SHP77 (cell line): ENCODE measurements around the gene SMARCD1.

Experiments
- DNase-seq, 2 experiments: peaks; one replicate each; lab custom pipeline; 2025; lab: John Stamatoyannopoulos, UW

SMARCD1 gene

DNA sequence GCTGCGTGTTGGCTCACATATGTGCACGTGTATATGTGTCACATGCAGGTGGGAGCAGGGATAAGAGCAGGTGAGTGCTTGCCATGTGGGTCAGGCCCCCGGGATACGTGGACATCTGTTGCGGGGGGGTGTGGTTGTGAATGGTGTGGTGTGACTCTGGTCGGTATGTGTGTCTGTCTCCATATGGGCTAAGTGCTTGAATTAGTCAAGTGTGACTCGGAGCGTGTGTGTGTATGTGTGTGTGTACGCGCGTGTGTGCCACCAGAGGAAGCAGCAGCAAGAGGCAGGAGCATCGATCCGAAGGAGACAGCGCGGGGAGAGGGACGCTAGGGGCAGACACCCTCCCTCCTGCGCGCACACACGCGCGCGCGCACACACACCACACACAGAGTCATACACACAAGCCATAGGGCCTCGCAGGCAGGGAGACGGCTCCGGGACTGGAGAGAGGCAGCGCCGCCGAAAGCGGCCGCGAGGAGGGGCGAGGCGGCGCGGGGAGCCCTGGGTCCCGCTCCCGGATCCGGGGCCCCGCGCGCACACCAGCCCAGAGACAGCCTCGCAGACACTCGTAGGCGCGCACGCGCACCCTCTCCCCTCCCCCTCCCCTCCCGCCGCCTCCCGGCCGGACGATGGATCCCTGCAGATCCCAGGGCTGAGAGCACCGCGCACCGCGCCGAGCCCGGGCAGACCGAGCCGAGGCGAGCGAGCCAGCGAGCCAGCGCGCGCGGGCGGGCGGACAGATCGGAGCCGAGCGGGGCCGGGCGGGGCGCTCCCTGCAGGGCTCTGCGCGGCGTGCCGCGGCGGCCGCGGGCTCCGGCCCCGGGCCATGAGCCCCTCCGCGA is 27.9 kb upstream of the SMARCD1 start, which contains the start of gene ASIC1:
ASIC1 (plus strand) TSS at position 597 of the 842 bp plus-strand sequence. CDS start 1,171 bp downstream, outside the sequence.
- DNase-seq, result peak in 1 of 2 experiments; percentile 40

DNA sequence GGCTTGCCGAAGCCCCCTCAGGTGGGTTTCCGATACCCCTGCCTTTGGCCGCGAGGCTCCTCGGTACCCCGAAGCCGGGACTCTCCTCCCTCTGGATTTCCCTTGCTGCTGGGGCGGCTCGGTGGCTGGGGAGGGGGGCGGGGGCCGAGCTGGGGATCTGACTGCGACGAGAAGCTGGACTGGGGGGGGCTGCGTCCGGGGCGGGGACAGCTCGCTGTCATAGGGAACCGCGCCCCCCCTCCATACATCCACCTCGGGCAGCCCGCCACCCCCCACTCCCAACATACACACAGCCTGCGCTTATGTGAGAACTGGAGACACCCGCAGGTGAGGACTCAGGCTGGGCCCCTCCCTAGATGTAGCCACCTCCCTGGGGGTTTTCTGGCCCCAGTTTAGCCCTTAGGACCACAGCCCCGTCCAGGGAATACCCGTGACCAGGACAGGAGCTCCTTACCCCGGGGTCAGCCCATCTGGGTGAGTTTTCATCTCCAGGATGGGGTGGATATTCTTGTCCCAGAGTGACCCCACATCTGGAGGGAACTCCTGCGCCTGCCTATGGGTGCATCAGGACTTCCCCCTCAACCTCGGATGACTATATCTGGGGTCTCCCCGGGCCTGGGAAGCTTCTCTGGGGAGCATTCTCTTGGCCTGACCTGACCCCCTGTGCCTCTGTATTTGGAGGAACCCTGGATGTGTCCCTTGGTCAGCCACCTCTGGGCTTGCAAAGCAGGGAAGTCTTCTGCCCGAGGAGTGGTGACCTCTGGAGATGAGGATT is 27.1 kb upstream of the SMARCD1 start:
- no peak for DNase-seq

DNA sequence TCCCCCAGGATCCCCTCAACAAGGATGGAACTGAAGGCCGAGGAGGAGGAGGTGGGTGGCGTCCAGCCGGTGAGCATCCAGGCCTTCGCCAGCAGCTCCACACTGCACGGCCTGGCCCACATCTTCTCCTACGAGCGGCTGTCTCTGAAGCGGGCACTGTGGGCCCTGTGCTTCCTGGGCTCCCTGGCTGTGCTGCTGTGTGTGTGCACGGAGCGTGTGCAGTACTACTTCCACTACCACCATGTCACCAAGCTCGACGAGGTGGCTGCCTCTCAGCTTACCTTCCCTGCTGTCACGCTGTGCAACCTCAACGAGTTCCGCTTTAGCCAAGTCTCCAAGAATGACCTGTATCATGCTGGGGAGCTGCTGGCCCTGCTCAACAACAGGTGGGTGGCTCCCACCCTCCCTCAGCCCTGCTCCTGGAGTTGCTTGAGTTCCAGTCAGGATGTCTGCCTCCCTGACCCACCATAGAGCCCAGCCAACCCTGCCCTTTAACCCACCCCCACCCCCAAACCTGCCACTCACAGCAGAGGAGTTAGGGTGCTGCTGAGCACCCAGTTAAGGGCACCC is 26.3 kb upstream of the SMARCD1 start:
- DNase-seq, result no peak

DNA sequence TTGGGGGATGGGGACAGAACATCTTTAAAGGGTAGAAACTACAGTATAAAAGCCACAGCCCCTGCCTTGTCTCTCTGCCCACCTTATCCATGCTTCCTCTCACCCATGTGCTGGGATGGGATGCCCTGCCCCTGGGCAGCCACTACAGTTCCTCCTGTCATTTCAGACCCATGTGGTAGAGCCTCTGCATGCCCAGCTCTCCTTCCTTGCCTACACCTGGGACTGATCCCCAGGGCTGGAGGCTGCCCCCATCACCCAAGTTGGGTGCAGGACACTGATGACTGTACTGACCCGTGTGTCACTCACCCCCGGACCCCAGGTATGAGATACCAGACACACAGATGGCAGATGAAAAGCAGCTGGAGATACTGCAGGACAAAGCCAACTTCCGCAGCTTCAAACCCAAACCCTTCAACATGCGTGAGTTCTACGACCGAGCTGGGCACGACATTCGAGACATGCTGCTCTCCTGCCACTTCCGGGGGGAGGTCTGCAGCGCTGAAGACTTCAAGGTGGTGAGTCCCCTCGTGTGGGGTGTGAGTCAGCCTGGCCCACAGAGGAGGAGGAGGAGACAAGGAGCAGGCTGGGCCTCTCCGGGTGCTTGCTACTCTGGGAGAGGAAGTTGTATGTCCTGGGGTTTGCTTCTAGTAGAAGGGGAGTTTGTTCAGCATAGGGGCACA is 25.6 kb upstream of the SMARCD1 start:
- DNase-seq, result no peak

DNA sequence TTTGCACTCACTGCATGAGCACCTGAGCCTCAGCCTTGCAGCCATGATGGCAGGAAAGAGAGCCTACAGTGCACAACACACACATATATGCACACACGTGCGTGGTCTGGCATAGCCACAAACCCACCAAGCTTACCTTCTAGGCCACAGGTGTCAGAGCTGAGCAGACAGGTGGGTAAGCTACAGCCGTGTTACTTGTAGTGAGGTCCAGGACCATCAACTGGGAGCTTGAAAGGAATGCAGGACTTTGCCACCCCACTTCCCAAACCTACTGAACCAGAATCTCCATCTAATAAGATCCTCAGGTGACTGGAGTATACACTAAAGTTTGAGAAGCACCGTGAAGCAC is 25.0 kb upstream of the SMARCD1 start:
- no peak for DNase-seq

DNA sequence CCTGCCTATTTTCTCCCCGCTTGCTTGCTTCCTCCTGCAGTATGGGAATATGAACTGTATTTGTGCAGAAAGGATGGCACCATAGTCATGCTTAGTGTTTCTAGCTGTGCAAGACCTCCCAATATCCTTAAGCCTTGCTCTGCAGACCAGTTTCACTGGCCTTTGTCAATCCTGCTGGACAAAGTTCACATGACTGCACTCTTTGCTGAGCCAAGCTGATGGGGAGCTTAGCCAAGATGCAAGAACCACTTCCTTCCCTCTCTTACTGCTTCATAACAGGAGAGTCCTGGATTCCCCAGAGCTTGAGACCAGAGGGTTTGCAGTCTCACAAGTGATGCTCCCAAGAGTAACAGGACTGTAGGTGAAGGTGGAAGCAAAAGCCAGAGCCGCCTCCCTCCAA is 24.0 kb upstream of the SMARCD1 start:
- DNase-seq, result no peak

DNA sequence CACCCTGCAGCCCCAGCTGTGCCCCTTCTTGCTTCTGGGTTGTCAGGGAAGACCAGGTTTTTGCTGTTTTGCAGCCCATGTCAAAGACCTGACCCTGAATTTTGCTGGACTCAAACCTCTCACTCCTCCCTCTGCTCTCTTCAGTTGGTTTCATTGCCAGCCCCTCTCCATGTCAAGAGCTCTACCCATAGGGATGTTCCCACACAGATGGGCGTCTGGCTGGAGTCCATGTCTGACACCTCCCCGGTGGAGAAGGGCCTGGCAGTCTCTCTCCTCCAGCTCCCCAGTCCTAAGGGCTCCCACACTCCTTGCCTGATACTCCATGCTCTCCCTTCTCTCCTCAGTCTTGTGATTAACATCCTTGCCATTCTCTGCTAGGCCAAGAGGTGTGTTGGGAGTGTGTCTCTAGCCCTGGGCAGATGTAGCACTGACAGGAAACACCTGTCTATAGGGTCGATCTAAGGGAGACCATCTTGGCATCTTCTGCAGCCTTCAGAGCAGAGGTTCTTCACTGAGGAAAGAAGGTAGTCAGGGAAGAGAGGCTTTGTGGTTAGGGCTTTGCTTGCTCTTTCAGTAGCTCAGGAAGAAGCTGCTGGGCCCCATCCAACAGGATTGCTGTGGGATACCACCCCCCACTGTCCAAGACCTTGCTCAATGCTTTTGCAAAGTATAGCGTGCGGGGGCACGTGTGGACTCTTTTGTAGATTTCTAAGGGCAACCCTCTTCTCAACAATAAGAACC is 23.0 kb upstream of the SMARCD1 start:
- no peak for DNase-seq

DNA sequence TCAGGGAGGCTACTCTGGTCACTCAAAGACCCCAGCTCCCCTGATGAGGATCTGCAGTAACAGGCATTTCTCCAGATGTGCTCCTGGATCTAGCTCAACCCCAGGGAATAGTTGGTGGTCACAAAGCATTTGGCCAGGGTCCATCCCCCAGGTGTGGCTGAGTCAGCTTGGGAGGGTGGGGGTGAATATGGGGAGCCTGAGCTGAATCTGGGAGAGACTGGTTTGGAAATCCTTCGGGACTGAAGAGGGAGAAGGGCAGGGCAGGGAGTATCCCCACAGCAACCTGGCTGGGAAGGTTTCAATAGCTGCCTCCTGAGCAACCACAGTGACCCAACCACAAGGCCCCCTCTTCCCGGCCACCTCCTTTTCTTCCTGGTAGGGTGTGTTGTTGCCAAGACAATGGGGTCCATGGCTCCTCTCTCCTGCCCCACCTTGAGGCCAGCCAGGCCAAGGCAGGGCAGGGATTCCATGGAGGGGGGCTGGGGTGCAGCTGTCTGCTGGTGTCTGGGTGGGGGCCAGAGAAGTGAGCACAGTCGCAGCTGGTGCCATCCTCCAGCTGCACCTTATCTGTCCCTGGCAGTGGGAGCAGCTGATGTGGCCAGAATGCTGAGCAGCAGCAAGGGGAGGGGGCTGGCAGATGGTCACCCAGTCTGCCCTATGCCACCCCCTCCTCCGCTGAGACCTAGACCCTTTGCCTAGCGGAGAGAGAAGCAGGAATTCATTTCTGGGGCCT is 22.2 kb upstream of the SMARCD1 start:
- peak in 1 of 2 experiments; percentile 7 for DNase-seq

DNA sequence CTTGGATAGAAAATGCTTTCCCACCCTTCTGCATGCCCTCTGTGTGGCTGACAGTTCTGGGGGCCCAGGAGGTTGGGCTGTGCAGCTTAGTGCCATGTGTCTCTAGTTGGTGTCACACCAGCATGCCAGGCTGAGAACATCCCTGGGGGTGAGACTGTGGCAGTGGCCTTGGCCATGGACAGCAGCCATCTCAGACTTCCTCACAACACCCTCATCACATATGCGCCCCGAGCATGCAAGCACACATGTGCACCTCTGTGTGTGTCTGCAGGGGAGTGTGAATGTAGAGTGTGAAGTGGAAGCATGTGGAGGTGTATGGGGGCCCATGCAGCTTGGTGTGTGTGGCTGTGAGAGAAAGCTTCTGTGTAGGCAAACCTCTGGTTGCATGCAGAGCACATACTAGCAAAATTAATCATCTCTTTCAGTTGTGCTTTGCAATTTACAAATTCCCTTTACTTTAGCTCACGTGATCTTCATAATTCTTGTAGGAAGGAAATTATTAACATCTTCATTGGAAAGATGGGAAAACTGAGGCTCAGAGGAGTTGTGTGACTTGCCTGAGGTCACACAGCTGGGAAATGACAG is 19.3 kb upstream of the SMARCD1 start:
- no peak for DNase-seq

DNA sequence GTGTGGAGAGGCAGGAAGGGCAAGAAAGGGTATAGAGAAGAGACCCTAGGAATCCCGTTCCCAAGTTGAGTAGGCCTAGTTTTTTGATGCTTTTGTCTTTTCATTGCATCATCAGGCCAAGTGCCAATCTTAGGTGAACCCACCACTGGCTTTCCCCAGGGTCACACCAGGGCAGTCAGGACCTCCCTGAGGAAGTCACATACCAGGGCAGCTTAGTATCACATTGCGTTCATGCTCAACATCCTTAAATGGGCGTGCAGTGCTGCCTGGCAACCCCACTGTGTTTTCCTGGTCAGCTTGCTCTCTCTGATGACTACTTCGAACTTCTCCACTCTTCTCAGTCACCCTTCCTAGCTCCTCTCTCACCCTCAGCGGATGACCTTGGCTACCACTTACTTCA is 18.7 kb upstream of the SMARCD1 start:
- DNase-seq, result no peak

DNA sequence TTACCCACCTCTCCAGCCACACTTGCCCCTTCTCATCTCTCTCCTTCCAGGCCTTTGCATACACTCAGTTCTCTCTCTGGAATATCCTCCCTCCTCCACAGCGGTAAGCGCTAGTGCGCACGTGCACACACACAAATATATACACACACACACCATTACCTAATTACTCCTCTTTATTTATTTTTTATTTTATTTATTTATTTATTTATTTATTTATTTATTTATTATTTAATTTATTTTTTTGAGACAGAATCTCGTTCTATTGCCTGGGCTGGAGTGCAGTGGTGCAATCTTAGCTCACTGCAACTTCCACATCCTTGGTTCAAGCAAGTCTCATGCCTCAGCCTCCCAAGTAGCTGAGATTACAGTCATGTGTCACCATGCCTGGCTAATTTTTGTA is 16.1 kb upstream of the SMARCD1 start:
- DNase-seq, result no peak

DNA sequence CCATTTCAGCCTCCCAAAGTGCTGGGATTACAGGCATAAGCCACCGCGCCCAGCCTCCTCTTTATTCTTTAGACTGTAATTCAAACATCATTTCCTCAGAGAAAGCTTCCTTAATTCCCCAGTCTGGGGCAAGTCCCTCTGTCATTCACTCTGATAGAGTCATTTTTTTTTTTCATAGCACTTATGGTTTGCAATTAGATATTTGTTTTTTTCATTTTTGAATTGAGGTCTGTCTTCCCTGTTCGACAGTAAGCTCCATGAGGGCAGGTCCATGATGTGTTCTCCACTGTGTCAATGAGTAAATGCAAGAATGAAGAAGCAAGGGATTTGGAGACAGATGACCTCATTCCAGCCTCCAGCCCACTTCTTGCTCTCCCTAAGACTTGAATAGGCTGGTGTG is 15.6 kb upstream of the SMARCD1 start:
- no peak for DNase-seq

DNA sequence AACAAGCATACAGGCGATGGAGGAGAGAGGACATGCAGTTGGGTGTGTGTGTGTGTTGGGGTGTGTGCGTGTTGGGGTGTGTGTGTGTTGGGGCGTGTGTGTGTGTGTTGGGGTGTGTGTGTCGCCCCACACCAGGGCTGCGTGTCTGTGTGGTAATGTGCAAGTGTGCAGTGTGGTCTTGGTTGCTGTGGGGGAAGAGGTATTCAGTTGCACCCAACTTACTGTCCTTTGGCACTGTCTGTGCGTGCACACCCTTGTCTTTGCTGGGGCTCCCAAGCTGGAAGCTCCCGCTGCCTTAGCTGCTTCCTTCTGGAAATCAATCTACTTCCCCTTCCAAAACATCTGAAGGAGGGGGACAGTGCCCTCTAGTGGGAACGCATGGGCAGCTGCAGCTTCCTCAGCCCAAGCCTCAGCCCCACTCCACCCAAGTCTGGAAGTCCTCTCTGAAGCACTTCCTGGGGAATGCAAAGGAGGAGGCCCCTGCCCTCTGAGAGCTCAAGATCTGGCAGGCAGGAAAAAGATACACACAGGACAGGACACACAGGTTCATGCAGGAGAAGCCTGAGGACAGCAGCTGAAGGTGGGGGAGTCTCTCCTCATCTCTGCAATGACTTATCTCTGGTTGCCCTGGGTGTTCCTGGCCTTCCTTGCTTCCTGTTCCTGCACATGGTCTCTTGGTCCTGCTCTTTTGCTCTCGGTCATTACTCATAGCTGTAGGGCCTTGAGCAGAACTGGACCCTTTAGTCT is 14.7 kb upstream of the SMARCD1 start:
- peak; percentile 29 to 55 for DNase-seq

DNA sequence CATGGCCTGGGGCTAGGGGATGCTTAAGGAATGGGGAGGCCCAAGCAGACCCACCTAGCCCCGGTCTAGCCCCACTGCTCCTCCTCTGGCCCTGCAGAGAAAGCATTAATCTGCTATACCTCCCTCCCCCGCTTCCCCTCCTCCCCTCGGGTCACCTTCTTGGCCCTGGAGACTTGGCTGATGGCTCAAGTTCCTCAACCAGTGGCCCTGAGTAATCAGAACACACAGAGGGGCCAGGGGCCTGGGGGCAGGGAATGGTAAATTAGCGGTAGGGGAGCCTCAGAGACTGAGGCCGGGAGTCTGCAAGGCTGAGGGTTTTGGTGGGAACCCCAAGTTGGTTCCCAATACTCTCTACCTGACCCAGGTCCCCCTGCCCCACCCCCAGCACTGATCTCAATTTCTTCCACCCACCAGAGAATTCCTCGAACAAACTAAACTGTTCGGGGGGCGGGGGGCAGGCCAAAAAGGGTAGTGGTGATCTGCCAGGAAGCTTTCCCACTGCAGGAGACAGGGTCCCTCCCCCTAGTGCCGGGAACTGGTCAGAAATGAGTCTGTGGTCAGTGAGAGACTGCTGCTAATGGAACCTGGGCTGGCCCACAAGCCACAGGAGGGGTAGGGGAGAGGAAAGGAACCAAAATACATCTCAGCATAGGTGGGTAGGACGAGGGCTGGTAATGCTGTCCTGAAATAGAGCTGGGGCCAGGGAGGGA is 12.8 kb upstream of the SMARCD1 start:
- no peak for DNase-seq

DNA sequence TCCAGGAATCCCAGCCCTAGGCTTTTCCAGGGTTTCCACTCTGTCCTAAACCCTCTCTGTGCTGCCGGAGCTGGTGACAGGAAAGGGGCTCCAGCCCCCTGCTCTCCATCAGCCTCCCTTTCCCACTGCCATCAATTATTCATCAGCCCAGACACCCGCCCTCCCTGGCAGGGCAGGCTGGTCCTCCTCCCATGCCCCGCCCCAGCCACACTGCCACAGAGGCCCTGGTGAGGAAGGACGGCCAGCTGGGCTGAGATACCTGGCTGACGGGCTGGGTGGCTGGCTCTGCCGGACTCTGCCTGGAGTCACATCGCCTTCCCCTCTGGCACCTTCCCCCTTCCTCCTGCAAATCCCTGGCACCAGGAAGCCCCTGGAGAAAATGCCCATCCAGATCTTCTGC is 11.9 kb upstream of the SMARCD1 start:
- no peak for DNase-seq

DNA sequence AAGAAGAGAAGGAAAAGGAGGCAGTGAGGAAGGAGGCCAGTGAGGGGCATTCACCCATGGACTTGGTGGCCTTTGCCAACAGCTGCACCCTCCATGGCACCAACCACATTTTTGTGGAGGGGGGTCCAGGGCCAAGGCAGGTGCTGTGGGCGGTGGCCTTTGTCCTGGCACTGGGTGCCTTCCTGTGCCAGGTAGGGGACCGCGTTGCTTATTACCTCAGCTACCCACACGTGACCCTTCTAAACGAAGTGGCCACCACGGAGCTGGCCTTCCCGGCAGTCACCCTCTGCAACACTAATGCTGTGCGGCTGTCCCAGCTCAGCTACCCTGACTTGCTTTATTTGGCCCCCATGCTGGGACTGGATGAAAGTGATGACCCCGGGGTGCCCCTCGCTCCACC is 11.4 kb upstream of the SMARCD1 start:
- no peak for DNase-seq

DNA sequence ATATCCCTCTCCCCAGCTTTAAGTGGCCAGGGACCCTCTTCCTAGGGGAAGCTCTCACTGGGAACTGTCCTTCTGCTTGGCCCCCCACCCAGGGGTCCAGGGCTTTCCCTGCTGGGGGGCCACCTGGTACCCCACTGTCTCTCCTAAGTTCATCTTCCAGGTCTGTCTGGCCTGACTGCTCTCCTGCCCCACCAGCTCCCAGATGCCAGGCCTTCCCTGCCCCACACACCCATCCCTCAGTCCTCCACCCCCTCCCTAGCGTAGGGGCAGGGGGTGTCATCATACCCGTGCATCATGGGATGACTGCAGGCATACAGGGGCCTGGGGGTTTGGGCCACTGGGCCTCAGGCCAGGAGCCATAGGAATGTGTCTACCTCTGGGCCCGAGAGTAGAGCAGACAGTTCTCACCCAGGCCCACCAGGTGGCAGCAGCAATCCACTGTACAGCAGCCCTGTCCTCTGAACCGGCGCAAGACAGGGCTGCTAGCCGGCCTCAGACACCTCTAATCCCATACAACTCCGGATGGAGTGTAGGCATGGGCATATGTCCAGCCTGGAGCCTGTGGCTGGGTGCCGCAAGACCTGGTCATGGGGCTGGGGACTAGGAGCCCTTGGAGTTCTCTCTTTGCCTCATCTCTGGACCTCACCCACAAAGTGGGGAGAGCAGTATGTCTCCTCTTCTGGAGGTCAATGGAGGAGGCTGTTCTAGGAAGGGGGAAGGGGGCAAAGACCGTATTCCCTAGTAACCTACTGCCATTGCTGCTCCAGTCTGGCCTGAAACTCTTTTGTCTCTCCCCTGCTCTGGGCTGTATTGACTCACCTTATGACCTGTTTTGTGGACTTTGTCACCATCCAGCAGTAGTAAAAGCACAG is 10.0 kb upstream of the SMARCD1 start:
- peak; percentile 71 to 78 for DNase-seq

DNA sequence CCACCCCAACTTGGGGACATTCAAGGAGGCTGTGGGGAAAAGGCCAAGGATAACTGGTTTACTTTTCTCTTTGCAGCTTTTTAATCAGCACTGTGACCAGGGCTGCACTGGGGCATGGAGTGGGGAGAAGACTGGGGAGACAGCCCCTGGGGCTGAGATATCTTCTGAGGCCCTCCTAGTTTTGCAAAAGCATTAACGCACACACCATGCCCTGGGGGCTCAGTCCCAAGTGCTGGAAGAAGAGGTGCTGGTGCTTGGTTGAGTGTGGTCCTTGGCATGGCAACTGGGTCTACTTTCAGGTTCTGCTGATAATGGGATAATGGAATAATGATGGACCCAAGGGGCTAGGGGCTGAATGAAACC is 9.4 kb upstream of the SMARCD1 start:
- DNase-seq, result no peak
